K562 (cell line): Measurements from ENCODE around the gene CYP11A1. TPM values are rescaled to one million over a fixed set of nuclear protein-coding genes. Genes with fewer than 3 reads are reported as not detected.
A peak's percentile ranks its signal among the peaks of the same experiment; 100 is the strongest.

Source experiments
- ARID2 ChIP-seq: fragments of 450-650 bp; IDR thresholded peaks from 2 replicates; pipeline ENCODE4 v1.6.1; 2017; ENCODE audit warnings: antibody characterized with exemption, mild to moderate bottlenecking
- ARID3B ChIP-seq: fragments of 250-450 bp; sonication (Bioruptor Pico); IDR thresholded peaks from 2 replicates; pipeline ENCODE4 v1.4.0; 2020; ENCODE audit warnings: borderline replicate concordance
- CBFA2T3 ChIP-seq: fragments of 450-650 bp; IDR thresholded peaks from 2 replicates; pipeline ENCODE4 v1.6.1; 2017
- DNMT1 ChIP-seq: fragments of 450-650 bp; IDR thresholded peaks from 2 replicates; pipeline ENCODE4 v1.6.1; 2016; ENCODE audit warnings: antibody characterized with exemption, mild to moderate bottlenecking
- KLF16 ChIP-seq: IDR thresholded peaks from 2 replicates; pipeline ENCODE4 v1.6.1; 2016; ENCODE audit warnings: antibody characterized with exemption
- MCM7 ChIP-seq, 2 experiments: fragments of 450-650 bp; IDR thresholded peaks; 2 replicates each; pipeline ENCODE4 v1.6.1; 2016 to 2018
- PATZ1 ChIP-seq: fragments of 250-450 bp; sonication (Bioruptor Pico); IDR thresholded peaks from 2 replicates; pipeline ENCODE4 v1.5.0; 2020; ENCODE audit warnings: mild to moderate bottlenecking, borderline replicate concordance
- POLR2G ChIP-seq: fragments of 200-400 bp; formaldehyde crosslinking; IDR thresholded peaks from 2 replicates; pipeline ENCODE4 v1.6.1; 2017; ENCODE audit warnings: low read depth, mild to moderate bottlenecking, antibody characterized with exemption, low read length, moderate library complexity
- TCF3 ChIP-seq: sonication (generic); formaldehyde crosslinking; IDR thresholded peaks from 2 replicates; pipeline ENCODE4 v1.4.0; 2020; ENCODE audit warnings: mild to moderate bottlenecking, missing genetic modification reagents
- TEAD4 ChIP-seq, 2 experiments: sonication (generic) in 1 of 2; formaldehyde crosslinking in 1 of 2; IDR thresholded peaks; 2 replicates each; pipeline versions ENCODE4 v1.6.1 to v1.8.0; 2012 to 2022; ENCODE audit warnings: borderline replicate concordance in 1 of 2, inconsistent platforms in 1 of 2, low read length in 1 of 2, mild to moderate bottlenecking in 1 of 2, missing genetic modification reagents in 1 of 2
- ZNF696 ChIP-seq: fragments of 250-450 bp; sonication (Bioruptor Pico); conservative IDR thresholded peaks from 2 replicates; pipeline ENCODE4 v1.4.0; 2020; ENCODE audit warnings: mild to moderate bottlenecking, moderate library complexity
- polyA plus RNA-seq, 8 experiments: library from polyadenylated mRNA; depleted of rRNA in 4 of 8; stranded (reverse) in 5 of 8; unstranded in 3 of 8; fragments of >200 nt; fragmentation: Nextera tagmentation in 2 of 8; fragmentation: Illumina TruSeq in 1 of 8; extraction: Ambion mirVana in 2 of 8; extraction: Trizol in 1 of 8; gene quantifications; 2 replicates each; pipeline versions ENCODE4 v1.2.1 to v1.2.3, GENCODE V29; 2011 to 2014; ENCODE audit warnings: inconsistent platforms in 1 of 8, missing spikeins in 1 of 8
- total RNA-seq, 7 experiments: library from RNA; depleted of rRNA in 6 of 7; stranded (reverse); fragments of >200 nt in 6 of 7; fragmentation: Illumina TruSeq in 2 of 7; extraction: Trizol in 2 of 7; gene quantifications; 2 replicates each; pipeline versions ENCODE4 v1.2.1 to v1.2.3, GENCODE V29; 2011 to 2021; ENCODE audit warnings: low replicate concordance in 1 of 7

Gene CYP11A1
- total and polyA plus RNA-seq, 9 of the 15 experiments (the other 6 are each of a cell fraction or from before 2014, with no cell fraction given): 0.06 to 0.24 (median 0.10) TPM; not detected in 4

- TF ChIP-seq ARID3B (CRISPR knock-in tag): no peak
- peak; percentile 34; the same call in 1 of the 2 replicates for TF ChIP-seq TEAD4 (IDR thresholded peaks at IDR 0.05; ENCODE audit: low read length)
- TF ChIP-seq TEAD4 (CRISPR knock-in tag; IDR thresholded peaks at IDR 0.05; ENCODE audit: borderline replicate concordance): no peak
- TF ChIP-seq PATZ1: no peak
- TF ChIP-seq MCM7 (IDR thresholded peaks at IDR 0.05): no peak
- TF ChIP-seq DNMT1: no peak
- peak; percentile 46; the same call in 1 of the 2 replicates for TF ChIP-seq TCF3 (CRISPR knock-in tag)
- no peak for TF ChIP-seq ARID2
- no peak for TF ChIP-seq POLR2G
- peak; percentile 19; the same call in 1 of the 2 replicates for TF ChIP-seq KLF16
- TF ChIP-seq CBFA2T3: peak; percentile 75
- TF ChIP-seq ZNF696: no peak
These were observed 54.9 kb downstream of the CYP11A1 start (continued) for GRCh38 chr15:74312445-74313007.
